ENCODE measurements around the gene CNNM2. TPM values are rescaled to one million over a fixed set of nuclear protein-coding genes. Genes with fewer than 3 reads are reported as not detected.

Gene CNNM2
- total RNA-seq, 1 donor, result 9.4 TPM

DNA sequence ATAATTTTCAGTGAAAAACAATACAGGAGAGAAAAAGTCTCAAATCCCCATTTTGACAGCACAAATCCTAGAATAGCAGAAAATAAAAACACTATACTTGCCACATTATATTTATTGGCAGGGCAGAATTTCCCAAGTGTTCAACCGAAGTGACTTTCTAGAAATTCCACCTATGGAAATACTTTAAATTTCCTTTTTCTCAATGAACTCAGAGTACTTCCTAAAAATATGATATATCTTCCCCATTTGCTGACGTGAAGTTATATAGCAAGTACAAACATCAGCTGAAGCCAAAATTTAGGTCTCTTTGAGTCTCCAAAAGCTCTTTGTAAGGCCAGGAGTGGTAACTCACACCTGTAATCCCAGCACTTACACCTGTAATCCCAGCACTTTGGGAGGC lies 191.7 kb downstream of the CNNM2 start:
- Histone ChIP-seq H4K20me1 (ENCODE audit: insufficient read depth, low read length) (peaks cover 13% of the 10 kb centered on the region), H3K36me3 (ENCODE audit: insufficient read depth, low read length) (peaks cover 15% of the 10 kb centered on the region), H3K27me3 (ENCODE audit: insufficient read depth, low read length) (no peaks in the 10 kb centered on the region), H3K79me2 (ENCODE audit: insufficient read depth, low read length) (peaks cover 51% of the 10 kb centered on the region), H3K4me1 (ENCODE audit: insufficient read depth, low read length) (peaks cover 16% of the 10 kb centered on the region), H3K4me2 (ENCODE audit: insufficient read depth, low read length) (no peak overlapping the region), H3K27ac (ENCODE audit: low read depth, low read length) (no peak overlapping the region), H2AFZ (ENCODE audit: low read length) (no peak overlapping the region), H3K4me3 (ENCODE audit: insufficient read depth, low read length) (no peak overlapping the region), H3K9me3 (ENCODE audit: low read depth, low read length) (no peaks in the 10 kb centered on the region)
- TF ChIP-seq, protein P1, sequence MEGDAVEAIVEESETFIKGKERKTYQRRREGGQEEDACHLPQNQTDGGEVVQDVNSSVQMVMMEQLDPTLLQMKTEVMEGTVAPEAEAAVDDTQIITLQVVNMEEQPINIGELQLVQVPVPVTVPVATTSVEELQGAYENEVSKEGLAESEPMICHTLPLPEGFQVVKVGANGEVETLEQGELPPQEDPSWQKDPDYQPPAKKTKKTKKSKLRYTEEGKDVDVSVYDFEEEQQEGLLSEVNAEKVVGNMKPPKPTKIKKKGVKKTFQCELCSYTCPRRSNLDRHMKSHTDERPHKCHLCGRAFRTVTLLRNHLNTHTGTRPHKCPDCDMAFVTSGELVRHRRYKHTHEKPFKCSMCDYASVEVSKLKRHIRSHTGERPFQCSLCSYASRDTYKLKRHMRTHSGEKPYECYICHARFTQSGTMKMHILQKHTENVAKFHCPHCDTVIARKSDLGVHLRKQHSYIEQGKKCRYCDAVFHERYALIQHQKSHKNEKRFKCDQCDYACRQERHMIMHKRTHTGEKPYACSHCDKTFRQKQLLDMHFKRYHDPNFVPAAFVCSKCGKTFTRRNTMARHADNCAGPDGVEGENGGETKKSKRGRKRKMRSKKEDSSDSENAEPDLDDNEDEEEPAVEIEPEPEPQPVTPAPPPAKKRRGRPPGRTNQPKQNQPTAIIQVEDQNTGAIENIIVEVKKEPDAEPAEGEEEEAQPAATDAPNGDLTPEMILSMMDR (IDR thresholded peaks at IDR 0.05; ENCODE audit: extremely low read depth, low read depth, low read length), result no peak
- DNase-seq (ENCODE audit: insufficient read length, low spot score, missing footprints), result no peak

DNA sequence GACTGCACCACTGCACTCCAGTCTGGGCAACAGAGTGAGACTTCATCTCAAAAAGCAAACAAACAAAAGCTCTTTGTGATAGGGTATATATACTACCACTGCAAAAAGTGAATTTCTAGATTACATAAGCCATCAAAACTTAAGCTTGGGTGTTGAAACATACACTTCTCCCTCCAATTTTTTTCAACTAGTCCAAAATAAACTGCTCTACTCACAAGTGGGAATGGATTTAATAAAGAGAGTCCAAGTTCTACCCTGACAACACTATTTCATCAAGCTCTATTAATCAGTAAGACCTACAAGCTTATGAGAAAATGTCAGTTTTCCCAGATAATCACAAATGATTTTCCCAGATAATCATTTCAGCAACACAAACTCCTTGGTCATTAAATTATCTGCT lies 192.3 kb downstream of the CNNM2 start:
- Histone ChIP-seq H3K4me2 (ENCODE audit: insufficient read depth, low read length) (no peak overlapping the region), H3K27ac (ENCODE audit: low read depth, low read length) (no peak overlapping the region), H3K79me2 (ENCODE audit: insufficient read depth, low read length) (peaks cover 55% of the 10 kb centered on the region), H3K4me3 (ENCODE audit: insufficient read depth, low read length) (no peak overlapping the region), H3K27me3 (ENCODE audit: insufficient read depth, low read length) (no peaks in the 10 kb centered on the region), H3K4me1 (ENCODE audit: insufficient read depth, low read length) (peaks cover 16% of the 10 kb centered on the region), H3K36me3 (ENCODE audit: insufficient read depth, low read length) (peaks cover 9% of the 10 kb centered on the region), H4K20me1 (ENCODE audit: insufficient read depth, low read length) (peaks cover 13% of the 10 kb centered on the region), H2AFZ (ENCODE audit: low read length) (no peak overlapping the region), H3K9me3 (ENCODE audit: low read depth, low read length) (no peaks in the 10 kb centered on the region)
- TF ChIP-seq, protein P1 (IDR thresholded peaks at IDR 0.05; ENCODE audit: extremely low read depth, low read depth, low read length), result no peak
- DNase-seq (ENCODE audit: insufficient read length, low spot score, missing footprints), result no peak

DNA sequence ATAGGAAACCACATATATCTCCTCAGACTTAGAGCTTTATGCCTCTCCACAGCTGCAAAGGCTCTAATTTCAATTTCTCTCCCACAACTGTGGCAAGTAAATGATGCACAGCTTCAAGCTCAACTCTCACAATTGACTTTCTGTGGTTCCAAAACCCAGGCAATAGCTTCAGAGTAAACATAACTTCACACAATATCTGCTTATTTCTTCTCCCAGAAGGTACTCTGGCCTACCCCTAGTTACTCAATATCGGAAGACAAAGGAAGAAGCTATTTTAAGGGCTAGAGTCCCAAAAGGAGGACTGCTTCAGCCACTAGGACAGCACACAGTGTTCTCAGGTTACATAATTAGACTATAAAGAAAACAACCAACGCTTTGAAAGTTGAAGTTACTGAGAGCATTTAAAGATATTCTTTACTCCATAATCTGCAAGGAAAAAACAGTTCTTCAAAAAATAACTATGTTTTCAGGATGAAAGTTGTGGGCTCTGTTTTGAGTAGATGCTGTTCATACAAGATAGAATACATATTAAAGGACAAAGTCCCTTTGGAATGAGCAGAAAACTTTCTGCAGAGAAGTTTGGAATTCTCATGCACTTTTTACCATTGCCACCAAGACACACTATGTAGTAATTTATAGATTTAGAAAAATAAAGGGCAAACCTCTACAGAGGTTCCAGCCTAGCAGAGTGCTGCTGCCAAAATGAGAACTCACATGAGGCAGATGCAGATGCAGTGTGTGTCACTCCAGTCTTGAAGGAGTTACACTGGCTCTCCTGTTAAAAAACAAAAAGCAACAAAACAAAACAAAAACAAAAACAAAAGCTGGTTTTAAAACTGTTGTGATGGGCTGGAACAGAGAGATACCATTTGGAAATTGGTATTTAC lies 193.2 kb downstream of the CNNM2 start:
- no peak overlapping the region for H2AFZ ChIP-seq (ENCODE audit: low read length)
- peaks cover 13% of the 10 kb centered on the region for H4K20me1 ChIP-seq (ENCODE audit: insufficient read depth, low read length)
- peaks cover 16% of the 10 kb centered on the region for H3K4me1 ChIP-seq (ENCODE audit: insufficient read depth, low read length)
- H3K9me3 ChIP-seq (ENCODE audit: low read depth, low read length), result no peaks in the 10 kb centered on the region
- TF ChIP-seq, protein P1 (IDR thresholded peaks at IDR 0.05; ENCODE audit: extremely low read depth, low read depth, low read length), result no peak
- peak overlapping the region; percentile 29 for H3K4me2 ChIP-seq (ENCODE audit: insufficient read depth, low read length)
- H3K27me3 ChIP-seq (ENCODE audit: insufficient read depth, low read length), result no peaks in the 10 kb centered on the region
- H3K27ac ChIP-seq (ENCODE audit: low read depth, low read length), result no peak overlapping the region
- no peak overlapping the region for H3K4me3 ChIP-seq (ENCODE audit: insufficient read depth, low read length)
- H3K36me3 ChIP-seq (ENCODE audit: insufficient read depth, low read length), result peaks cover 1% of the 10 kb centered on the region
- peaks cover 55% of the 10 kb centered on the region for H3K79me2 ChIP-seq (ENCODE audit: insufficient read depth, low read length)
- no peak for DNase-seq (ENCODE audit: insufficient read length, low spot score, missing footprints)

Measured in osteoblast (primary cell).